ENCODE results near the gene PPP2R2B. TPM values are rescaled to one million over a fixed set of nuclear protein-coding genes. Genes with fewer than 3 reads are reported as not detected.
"Not testable (repeated sequence)": the region's sequence is repeated elsewhere in the genome, so short reads cannot be mapped to it uniquely, and the experiment has no call there.

PPP2R2B gene
- polyA plus RNA-seq, 1 donor from 2014 or later, result 0.14 TPM

DNA sequence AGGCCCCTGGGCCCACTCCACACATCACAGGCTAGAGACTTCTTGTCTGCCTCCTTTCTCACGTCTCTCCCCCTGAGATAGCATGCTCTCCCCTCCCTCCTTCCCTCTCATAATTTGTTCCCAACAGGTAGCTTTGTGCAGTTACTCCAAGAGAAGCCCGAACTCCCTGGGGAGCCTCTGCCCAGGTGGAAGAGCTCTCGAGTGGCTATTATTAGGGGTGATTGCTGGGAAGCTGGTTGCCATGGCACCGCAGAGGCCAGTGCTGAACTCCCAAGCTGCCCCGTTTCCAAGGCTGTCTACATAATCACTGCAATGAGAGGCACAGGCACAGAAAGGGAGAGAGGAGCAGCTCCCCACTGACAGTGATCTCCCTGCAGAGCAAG is 257.9 kb downstream of the PPP2R2B start:
- no peaks in the 10 kb centered on the region for H3K36me3 Mint-ChIP-seq
- H3K4me3 Mint-ChIP-seq, result no peak overlapping the region
- no peak overlapping the region for H3K27ac Mint-ChIP-seq
- peaks cover 0 to 9% (median 2%) of the 10 kb centered on the region in 3 donors for H3K9me3 Mint-ChIP-seq
- H3K4me1 Mint-ChIP-seq, result no peaks in the 10 kb centered on the region
- H3K27me3 Mint-ChIP-seq, result no peaks in the 10 kb centered on the region

DNA sequence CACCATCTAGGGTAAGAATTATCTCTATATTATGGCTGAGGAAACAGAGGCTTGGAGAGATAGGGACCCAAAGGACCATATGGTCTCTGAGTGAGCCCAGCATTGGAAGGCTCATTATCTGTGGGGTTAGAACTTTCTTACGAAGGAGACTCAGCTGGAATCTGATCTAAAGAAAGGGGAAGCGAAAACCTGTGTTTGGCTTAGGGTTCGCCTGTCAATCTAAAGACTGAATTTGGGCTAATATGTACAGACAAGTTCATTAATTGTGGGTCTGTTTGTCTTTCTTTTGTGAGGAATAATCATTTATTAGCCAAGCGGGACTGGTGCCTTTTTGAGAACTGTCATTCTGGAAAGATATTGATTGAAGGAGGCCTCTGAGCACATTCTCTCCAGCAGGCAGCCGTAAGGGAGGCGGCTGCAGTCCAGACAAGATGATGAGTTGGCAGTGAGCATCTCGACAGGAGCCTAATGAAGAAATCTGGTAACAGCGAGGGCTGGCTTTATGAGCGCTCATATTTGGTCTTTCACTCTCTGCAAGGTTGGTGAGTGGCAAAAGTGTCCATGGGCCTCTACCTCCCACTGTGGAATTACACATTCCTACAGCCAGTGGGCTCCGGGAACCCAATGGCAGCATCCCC is 258.4 kb downstream of the PPP2R2B start:
- Mint-ChIP-seq H3K36me3 (no peaks in the 10 kb centered on the region), H3K27ac (no peak overlapping the region), H3K4me1 (no peaks in the 10 kb centered on the region), H3K27me3 (no peaks in the 10 kb centered on the region), H3K9me3 (peaks cover 2 to 12% (median 3%) of the 10 kb centered on the region in 3 donors), H3K4me3 (no peak overlapping the region)

- Mint-ChIP-seq H3K4me3 (no peak overlapping the region), H3K9me3 (peaks cover 2 to 12% (median 3%) of the 10 kb centered on the region in 3 donors), H3K4me1 (no peaks in the 10 kb centered on the region), H3K27ac (no peak overlapping the region), H3K27me3 (no peaks in the 10 kb centered on the region), H3K36me3 (no peaks in the 10 kb centered on the region)
Measured at GRCh38 chr5:146618434-146618833, 260.1 kb downstream of the PPP2R2B start.

DNA sequence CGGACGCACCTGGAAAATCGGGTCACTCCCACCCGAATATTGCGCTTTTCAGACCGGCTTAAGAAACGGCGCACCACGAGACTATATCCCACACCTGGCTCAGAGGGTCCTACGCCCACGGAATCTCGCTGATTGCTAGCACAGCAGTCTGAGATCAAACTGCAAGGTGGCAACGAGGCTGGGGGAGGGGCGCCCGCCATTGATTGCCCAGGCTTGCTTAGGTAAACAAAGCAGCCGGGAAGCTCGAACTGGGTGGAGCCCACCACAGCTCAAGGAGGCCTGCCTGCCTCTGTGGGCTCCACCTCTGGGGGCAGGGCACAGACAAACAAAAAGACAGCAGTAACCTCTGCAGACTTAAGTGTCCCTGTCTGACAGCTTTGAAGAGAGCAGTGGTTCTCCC is 268.8 kb downstream of the PPP2R2B start:
- not testable (repeated sequence) for H3K36me3 Mint-ChIP-seq, H3K4me3 Mint-ChIP-seq, H3K27ac Mint-ChIP-seq, H3K27me3 Mint-ChIP-seq, H3K9me3 Mint-ChIP-seq, H3K4me1 Mint-ChIP-seq

DNA sequence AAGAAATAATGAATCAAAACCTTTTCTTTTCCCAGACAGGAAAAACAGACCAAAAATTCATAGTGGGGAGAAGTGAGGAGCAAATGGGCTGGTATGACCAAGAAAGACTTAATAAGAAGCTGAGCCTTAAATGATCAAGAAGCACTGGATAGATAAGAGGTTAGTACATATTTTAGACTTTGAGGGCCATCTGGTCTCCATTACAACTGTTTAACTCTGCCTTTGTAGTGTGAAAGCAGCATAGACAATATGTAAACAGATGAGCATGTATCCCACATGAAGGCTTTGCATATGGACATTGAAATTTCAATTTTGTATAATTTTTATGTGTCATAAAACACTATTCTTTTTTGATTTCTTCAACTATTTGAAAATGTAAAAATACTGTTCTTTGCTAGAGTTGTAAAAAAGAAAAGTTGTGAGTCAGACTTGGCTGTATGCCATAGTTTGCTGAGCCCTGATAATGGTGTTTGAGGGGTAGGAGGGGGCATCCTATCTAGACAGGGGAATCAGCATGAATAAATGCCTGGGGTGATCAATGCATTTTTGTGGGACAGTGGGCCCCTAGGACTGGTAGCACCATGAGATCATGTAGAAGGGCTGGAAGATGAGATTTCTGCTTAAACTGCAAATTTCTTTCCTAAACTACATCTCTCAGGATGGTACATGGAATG is 270.8 kb downstream of the PPP2R2B start:
- Mint-ChIP-seq H3K27ac (no peak overlapping the region), H3K27me3 (peaks cover 7% of the 10 kb centered on the region), H3K9me3 (peaks cover 0 to 2% (median 0%) of the 10 kb centered on the region in 3 donors), H3K4me3 (no peak overlapping the region), H3K4me1 (no peaks in the 10 kb centered on the region), H3K36me3 (no peaks in the 10 kb centered on the region)

DNA sequence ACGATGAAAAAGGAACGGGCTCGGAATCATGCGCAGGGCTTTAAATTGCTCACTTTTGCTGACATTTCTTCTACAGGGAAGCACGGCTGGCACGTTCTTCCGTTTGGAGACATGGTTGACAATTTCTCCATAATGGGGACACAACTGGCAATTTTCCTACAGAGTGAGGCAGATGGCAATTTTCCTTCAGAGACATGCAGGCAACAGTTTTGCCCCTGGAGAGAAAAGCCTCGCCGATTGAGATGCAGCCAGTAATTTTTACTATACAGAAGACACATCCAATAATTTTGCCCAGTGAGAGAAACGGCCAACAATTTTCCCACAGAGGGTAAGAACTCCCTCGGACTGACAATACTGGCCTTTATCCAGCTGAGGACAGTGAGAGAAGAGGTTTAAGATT is 271.7 kb downstream of the PPP2R2B start:
- Mint-ChIP-seq H3K4me3 (no peak overlapping the region), H3K4me1 (no peaks in the 10 kb centered on the region), H3K9me3 (peaks cover 0 to 2% (median 0%) of the 10 kb centered on the region in 3 donors), H3K27ac (no peak overlapping the region), H3K27me3 (peaks cover 7% of the 10 kb centered on the region), H3K36me3 (no peaks in the 10 kb centered on the region)

DNA sequence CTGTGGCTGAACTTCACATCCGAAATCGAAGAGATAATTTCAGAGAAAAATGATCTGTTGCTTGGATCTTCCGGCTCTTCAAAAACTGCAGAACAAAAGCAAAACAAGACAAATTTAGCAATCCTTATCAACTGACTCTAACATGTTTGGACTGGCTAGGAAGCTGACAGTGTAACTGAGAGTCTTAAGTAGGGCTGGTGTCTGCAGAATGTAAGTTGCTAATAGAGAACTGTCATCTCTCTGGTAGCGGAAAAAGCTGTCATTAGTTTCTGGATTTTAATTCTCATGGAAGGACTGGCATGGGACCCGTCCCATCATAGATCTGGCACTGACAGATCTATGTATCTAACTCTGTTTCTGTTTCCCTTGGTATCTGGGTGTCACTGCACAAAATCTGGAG is 278.2 kb downstream of the PPP2R2B start:
- H3K4me1 Mint-ChIP-seq, result no peaks in the 10 kb centered on the region
- H3K4me3 Mint-ChIP-seq, result no peak overlapping the region
- no peaks in the 10 kb centered on the region for H3K36me3 Mint-ChIP-seq
- no peak overlapping the region for H3K27ac Mint-ChIP-seq
- H3K9me3 Mint-ChIP-seq, result peaks cover 0 to 2% (median 0%) of the 10 kb centered on the region in 3 donors
- H3K27me3 Mint-ChIP-seq, result peaks cover 1% of the 10 kb centered on the region

DNA sequence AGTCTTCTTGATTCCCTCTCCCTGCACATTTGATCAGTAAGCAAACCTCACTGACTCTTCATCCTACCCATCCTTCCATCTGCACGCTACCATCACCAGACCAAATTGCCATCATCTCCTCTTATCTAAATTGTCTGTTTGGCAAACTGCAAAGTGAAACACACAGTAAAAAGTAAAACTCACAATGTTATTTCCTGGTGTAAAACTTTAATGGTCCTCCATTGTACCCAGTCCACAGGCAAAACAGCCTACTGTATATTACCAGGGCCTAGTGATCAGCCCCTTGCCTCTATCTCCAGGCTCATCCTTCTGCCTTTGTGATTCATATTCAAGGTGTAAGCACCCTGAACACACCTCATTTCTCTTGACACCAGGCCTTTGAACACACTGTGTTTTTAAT is 279.3 kb downstream of the PPP2R2B start:
- Mint-ChIP-seq H3K4me1 (no peaks in the 10 kb centered on the region), H3K36me3 (no peaks in the 10 kb centered on the region), H3K27me3 (peaks cover 1% of the 10 kb centered on the region), H3K4me3 (no peak overlapping the region), H3K9me3 (peaks cover 0 to 2% (median 0%) of the 10 kb centered on the region in 3 donors), H3K27ac (no peak overlapping the region)

- no peaks in the 10 kb centered on the region for H3K9me3 Mint-ChIP-seq
- H3K4me1 Mint-ChIP-seq, result no peaks in the 10 kb centered on the region
Measured at GRCh38 chr5:146595088-146595487, 283.5 kb downstream of the PPP2R2B start.

GRCh38 chr5:146592352-146592751 is 286.2 kb downstream of the PPP2R2B start:
- H3K4me3 Mint-ChIP-seq, result no peak overlapping the region
- H3K27ac Mint-ChIP-seq, result no peak overlapping the region
- no peaks in the 10 kb centered on the region for H3K4me1 Mint-ChIP-seq
- H3K9me3 Mint-ChIP-seq, result no peaks in the 10 kb centered on the region
- peaks cover 2% of the 10 kb centered on the region for H3K27me3 Mint-ChIP-seq
- peaks cover 1% of the 10 kb centered on the region for H3K36me3 Mint-ChIP-seq

More at GRCh38 chr5:146595088-146595487, 283.5 kb downstream of the PPP2R2B start:
- H3K36me3 Mint-ChIP-seq, result peaks cover 1% of the 10 kb centered on the region
- H3K27ac Mint-ChIP-seq, result no peak overlapping the region
- no peaks in the 10 kb centered on the region for H3K27me3 Mint-ChIP-seq
- H3K4me3 Mint-ChIP-seq, result no peak overlapping the region

GRCh38 chr5:146589028-146589345 is 289.6 kb downstream of the PPP2R2B start:
- no peak overlapping the region for H3K27ac Mint-ChIP-seq

GRCh38 chr5:146588331-146589027 is 290.1 kb downstream of the PPP2R2B start:
- H3K4me1 Mint-ChIP-seq, result no peaks in the 10 kb centered on the region

More at GRCh38 chr5:146589028-146589345, 289.6 kb downstream of the PPP2R2B start:
- no peaks in the 10 kb centered on the region for H3K9me3 Mint-ChIP-seq
- peaks cover 2% of the 10 kb centered on the region for H3K27me3 Mint-ChIP-seq
- no peak overlapping the region for H3K4me3 Mint-ChIP-seq
- peaks cover 1% of the 10 kb centered on the region for H3K36me3 Mint-ChIP-seq
- H3K4me1 Mint-ChIP-seq, result no peaks in the 10 kb centered on the region

GRCh38 chr5:146586752-146587151 is 291.8 kb downstream of the PPP2R2B start:
- H3K4me3 Mint-ChIP-seq, result no peak overlapping the region
- peaks cover 6% of the 10 kb centered on the region for H3K27me3 Mint-ChIP-seq
- no peak overlapping the region for H3K27ac Mint-ChIP-seq
- H3K4me1 Mint-ChIP-seq, result no peaks in the 10 kb centered on the region
- no peaks in the 10 kb centered on the region for H3K36me3 Mint-ChIP-seq
- no peaks in the 10 kb centered on the region for H3K9me3 Mint-ChIP-seq

More at GRCh38 chr5:146588331-146589027, 290.1 kb downstream of the PPP2R2B start:
- Mint-ChIP-seq H3K9me3 (no peaks in the 10 kb centered on the region), H3K36me3 (no peaks in the 10 kb centered on the region), H3K4me3 (no peak overlapping the region), H3K27ac (no peak overlapping the region), H3K27me3 (peaks cover 2% of the 10 kb centered on the region)

DNA sequence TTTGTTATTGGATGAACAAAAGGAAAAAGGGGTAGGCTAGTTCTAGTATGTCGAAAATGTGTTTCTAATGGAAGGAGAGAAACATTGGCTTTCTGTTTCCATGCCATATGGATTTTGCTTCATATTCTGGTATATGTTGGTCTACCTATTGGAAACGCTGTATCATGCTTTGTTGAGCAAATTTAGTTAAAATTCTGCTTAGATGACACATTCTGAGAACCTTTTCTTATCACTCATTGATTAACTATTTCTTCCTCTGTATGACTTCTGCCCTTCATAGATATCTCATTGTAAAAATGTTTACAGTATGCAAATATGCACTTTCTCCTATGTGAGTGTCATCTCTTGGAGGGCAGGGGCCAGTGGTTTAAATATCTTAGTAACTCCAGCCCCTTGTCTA is 293.8 kb downstream of the PPP2R2B start:
- H3K27me3 Mint-ChIP-seq, result peaks cover 6% of the 10 kb centered on the region
- H3K4me3 Mint-ChIP-seq, result no peak overlapping the region
- H3K27ac Mint-ChIP-seq, result no peak overlapping the region
- H3K4me1 Mint-ChIP-seq, result no peaks in the 10 kb centered on the region
- no peaks in the 10 kb centered on the region for H3K9me3 Mint-ChIP-seq
- H3K36me3 Mint-ChIP-seq, result no peaks in the 10 kb centered on the region

- Mint-ChIP-seq H3K27ac (no peak overlapping the region), H3K9me3 (peaks cover 0 to under 1% (median 0%) of the 10 kb centered on the region in 3 donors), H3K27me3 (peaks cover 4% of the 10 kb centered on the region)
Measured at GRCh38 chr5:146582051-146582596, 296.4 kb downstream of the PPP2R2B start.

More at GRCh38 chr5:146582051-146582596, 296.4 kb downstream of the PPP2R2B start:
- no peaks in the 10 kb centered on the region for H3K36me3 Mint-ChIP-seq
- H3K4me3 Mint-ChIP-seq, result no peak overlapping the region
- no peaks in the 10 kb centered on the region for H3K4me1 Mint-ChIP-seq

Data from IgD-negative memory B cell (primary cell).